SIG-M5 treated with dmso at 0.1 percent for 504 hours (cell line): Measurements from ENCODE around the gene SARDH.

ENCODE experiments used
- DNase-seq: peaks from one replicate; lab custom pipeline; 2025; ENCODE audit not compliant: unreplicated experiment; lab: John Stamatoyannopoulos, UW

Gene SARDH

GRCh38 chr9:133704711-133705181, 33.4 kb downstream of the SARDH start:
- DNase-seq = no peak

- no peak for DNase-seq
Measured at GRCh38 chr9:133703591-133704399, 34.4 kb downstream of the SARDH start.

GRCh38 chr9:133702798-133703590, 35.2 kb downstream of the SARDH start:
- DNase-seq = no peak

- peak; percentile 4 for DNase-seq
Measured at GRCh38 chr9:133701981-133702797, 36.0 kb downstream of the SARDH start.

- DNase-seq = no peak
Measured at GRCh38 chr9:133701321-133701980, 36.7 kb downstream of the SARDH start.

GRCh38 chr9:133700819-133701320, 37.3 kb downstream of the SARDH start:
- DNase-seq = no peak

- no peak for DNase-seq
Measured at GRCh38 chr9:133699546-133699945, 38.6 kb downstream of the SARDH start.

- no peak for DNase-seq
Measured at GRCh38 chr9:133696071-133696472, 42.1 kb downstream of the SARDH start.

- no peak for DNase-seq
Measured at GRCh38 chr9:133694686-133695085, 43.5 kb downstream of the SARDH start.

GRCh38 chr9:133693703-133694529, 44.2 kb downstream of the SARDH start:
- DNase-seq = no peak

GRCh38 chr9:133693116-133693515, 45.0 kb downstream of the SARDH start:
- no peak for DNase-seq

GRCh38 chr9:133692364-133692985, 45.7 kb downstream of the SARDH start:
- DNase-seq = no peak

- DNase-seq = no peak
Measured at GRCh38 chr9:133691626-133692363, 46.4 kb downstream of the SARDH start.

GRCh38 chr9:133691191-133691590, 47.0 kb downstream of the SARDH start:
- no peak for DNase-seq

GRCh38 chr9:133690081-133690561, 48.0 kb downstream of the SARDH start:
- peak; percentile 4 for DNase-seq

GRCh38 chr9:133689151-133689763, 48.9 kb downstream of the SARDH start:
- DNase-seq = no peak

GRCh38 chr9:133687856-133688761, 50.0 kb downstream of the SARDH start:
- DNase-seq = no peak
